ENCODE measurements around the gene LTV1. TPM values are rescaled to one million over a fixed set of nuclear protein-coding genes. Genes with fewer than 3 reads are reported as not detected.
A peak's percentile ranks its signal among the peaks of the same experiment; 100 is the strongest.

The LTV1 gene
- total and polyA plus RNA-seq, 2 donors (not counting 3 experiments of a cell fraction or from before 2014, with no cell fraction given), result 5.2 to 26.9 TPM

GRCh38 chr6:143806282-143807102 lies 36.6 kb upstream of the LTV1 start:
- Histone ChIP-seq H3K79me2 (ENCODE audit: control insufficient read depth, insufficient read depth, low read length) (no peaks in the 10 kb centered on the region), H3K27ac (ENCODE audit: insufficient read depth, low read depth, low read length) (peak overlapping the region; percentile 20), H3K9me3 (replicated peaks; ENCODE audit: control insufficient read depth, insufficient read depth, low read length) (no peaks in the 10 kb centered on the region), H3K9ac (replicated peaks; ENCODE audit: extremely low read depth, insufficient read depth, low read length) (no peak overlapping the region), H2AFZ (ENCODE audit: low read depth, low read length) (no peak overlapping the region), H3K9me1 (replicated peaks; ENCODE audit: control insufficient read depth, extremely low read depth, insufficient read depth, low read length) (no peaks in the 10 kb centered on the region), H3K4me3 (replicated peaks in 1 of 3; ENCODE audit: insufficient read depth in 1 of 3, low read depth in 1 of 3, low read length in 3 of 3) (no peak overlapping the region), H3K27me3 (ENCODE audit: control insufficient read depth in 2 of 2, insufficient read depth in 2 of 2, low read length in 2 of 2) (no peaks in the 10 kb centered on the region), H3K4me2 (ENCODE audit: insufficient read depth, low read length) (peak overlapping the region; percentile 19), H4K20me1 (replicated peaks; ENCODE audit: control insufficient read depth, extremely low read depth, insufficient read depth, low read length) (no peaks in the 10 kb centered on the region), H3K4me1 (ENCODE audit: control insufficient read depth, extremely low read depth, insufficient read depth, low read length) (peaks cover 45% of the 10 kb centered on the region), H3K36me3 (ENCODE audit: control insufficient read depth in 2 of 2, extremely low read depth in 1 of 2, insufficient read depth in 2 of 2, low read length in 2 of 2) (no peaks in the 10 kb centered on the region)
- peak; percentile 48 for TF ChIP-seq JUN (IDR thresholded peaks at IDR 0.05; ENCODE audit: borderline replicate concordance, insufficient read depth, insufficient read length, low read depth)
- peak; percentile 62 for TF ChIP-seq FOS (IDR thresholded peaks at IDR 0.05; ENCODE audit: borderline replicate concordance, insufficient read depth, low read length)
- TF ChIP-seq CTCF (IDR thresholded peaks at IDR 0.05; ENCODE audit: extremely low read depth in 1 of 2, insufficient read depth in 1 of 2, low read depth in 1 of 2, low read length in 2 of 2), result no peak
- no TSS peak for BruUV-seq (replicated peaks)
- ChIA-PET CTCF (interaction anchor here (0.9 to 1.3 kb wide), 5 partner anchors 16 to 231 kb away, joined by 3 to 6 read pairs (median 3); no protein-coding TSS in a partner anchor), POLR2A (no interaction called here)
- peak; percentile 40 for FAIRE-seq
- dilution Hi-C loops (cut with MboI; ENCODE audit: extremely low pct_ligation_motif_present, low sequenced_read_pairs), result no loop called here
- peak; percentile 66 for DNase-seq (ENCODE audit: low read depth, low spot score)
- intact Hi-C loops (cut with micrococcal nuclease), result no loop called here

All from endothelial cell of umbilical vein (primary cell).